Neural cell (in vitro differentiated cells): ENCODE results near the gene ACOX2. TPM values are rescaled to one million over a fixed set of nuclear protein-coding genes. Genes with fewer than 3 reads are reported as not detected.

Experiments
- H2AFZ ChIP-seq: fragments of 200-600, 300-800 bp; sonication (generic), shearing (Covaris generic); 2 replicates; pipeline ENCODE4 v1.6.0; 2014; ENCODE audit warnings: low read depth, mild to moderate bottlenecking, antibody characterized with exemption, low read length, moderate library complexity
- H3F3A ChIP-seq: fragments of 200-600 bp; shearing (Covaris generic); 2 replicates; pipeline ENCODE4 v1.6.1; 2016; ENCODE audit warnings: mild to moderate bottlenecking, moderate library complexity, mixed read lengths, antibody characterized with exemption, low read length; ENCODE audit not compliant: insufficient read depth, poor library complexity, severe bottlenecking
- H3K27ac ChIP-seq: fragments of 200-600, 300-800 bp; sonication (generic), shearing (Covaris generic); 2 replicates; pipeline ENCODE4 v1.5.1; 2014; ENCODE audit warnings: mild to moderate bottlenecking, low read length, moderate library complexity
- H3K27me3 ChIP-seq: fragments of 300-800, 200-600 bp; sonication (generic), shearing (Covaris generic); 2 replicates; pipeline ENCODE4 v1.6.0; 2014; ENCODE audit warnings: mild to moderate bottlenecking, low read depth, low read length, moderate library complexity; ENCODE audit not compliant: insufficient read depth
- H3K36me3 ChIP-seq: fragments of 300-800, 200-600 bp; sonication (generic), shearing (Covaris generic); 2 replicates; pipeline ENCODE4 v1.5.1; 2014; ENCODE audit warnings: mild to moderate bottlenecking, antibody characterized with exemption, low read length, moderate library complexity; ENCODE audit not compliant: insufficient read depth
- H3K4me2 ChIP-seq: fragments of 300-800, 200-600 bp; sonication (generic), shearing (Covaris generic); 2 replicates; pipeline ENCODE4 v1.6.0; 2014; ENCODE audit warnings: mild to moderate bottlenecking, low read length
- H3K4me3 ChIP-seq: fragments of 300-800, 200-600 bp; sonication (generic), shearing (Covaris generic); 2 replicates; pipeline ENCODE4 v1.5.1; 2014; ENCODE audit warnings: mild to moderate bottlenecking, low read length, moderate library complexity
- H3K79me2 ChIP-seq: fragments of 200-600 bp; shearing (Covaris generic); replicated peaks from 2 replicates; pipeline ENCODE4 v1.6.0; 2014; ENCODE audit warnings: mild to moderate bottlenecking, low read length, moderate library complexity; ENCODE audit not compliant: insufficient read depth
- H3K9ac ChIP-seq: fragments of 300-800, 200-600 bp; sonication (generic), shearing (Covaris generic); 2 replicates; pipeline ENCODE4 v1.6.1; 2016; ENCODE audit warnings: mild to moderate bottlenecking, low read length, mixed read lengths
- H3K9me2 ChIP-seq: fragments of 200-600 bp; shearing (Covaris generic); 2 replicates; pipeline ENCODE4 v1.6.1; 2016; ENCODE audit warnings: mild to moderate bottlenecking, low read length, mixed read lengths; ENCODE audit not compliant: insufficient read depth
- H3K9me3 ChIP-seq: fragments of 200-600, 300-800 bp; sonication (generic), shearing (Covaris generic); 2 replicates; pipeline ENCODE4 v1.6.1; 2016; ENCODE audit warnings: mild to moderate bottlenecking, mixed run types, low read length, moderate library complexity, mixed read lengths
- H4K20me1 ChIP-seq: fragments of 200-600 bp; shearing (Covaris generic); 2 replicates; pipeline ENCODE4 v1.6.1; 2016; ENCODE audit warnings: mild to moderate bottlenecking, mixed run types; ENCODE audit not compliant: insufficient read depth
- CTCF ChIP-seq: fragments of 450-650 bp; IDR thresholded peaks from 2 replicates; pipeline ENCODE4 v1.5.1; 2014; ENCODE audit warnings: antibody characterized with exemption, mild to moderate bottlenecking, moderate library complexity; ENCODE audit not compliant: poor library complexity, severe bottlenecking
- EP300 ChIP-seq: fragments of 450-650 bp; conservative IDR thresholded peaks from 2 replicates; pipeline ENCODE4 v1.6.1; 2014; ENCODE audit warnings: antibody characterized with exemption, mild to moderate bottlenecking, moderate library complexity; ENCODE audit not compliant: poor library complexity, severe bottlenecking
- EZH2 ChIP-seq: fragments of 200-600, 300-800 bp; shearing (Covaris generic), sonication (generic); IDR thresholded peaks from 2 replicates; pipeline ENCODE4 v1.6.1; 2014; ENCODE audit warnings: antibody characterized with exemption, low read length, borderline replicate concordance, mild to moderate bottlenecking; ENCODE audit not compliant: insufficient read depth, poor library complexity, severe bottlenecking
- POLR2AphosphoS5 ChIP-seq: IDR thresholded peaks from 2 replicates; pipeline ENCODE4 v1.6.1; 2012
- REST ChIP-seq: IDR thresholded peaks from 2 replicates; pipeline ENCODE4 v1.6.1; 2012; ENCODE audit warnings: borderline replicate concordance
- SMC3 ChIP-seq: fragments of 450-650 bp; conservative IDR thresholded peaks from 2 replicates; pipeline ENCODE4 v1.6.1; 2014; ENCODE audit warnings: antibody characterized with exemption, mild to moderate bottlenecking, moderate library complexity; ENCODE audit not compliant: poor library complexity
- TAF1 ChIP-seq: IDR thresholded peaks from 2 replicates; pipeline ENCODE4 v1.6.1; 2012; ENCODE audit warnings: low read depth
- polyA plus RNA-seq: library from polyadenylated mRNA; depleted of rRNA; stranded (reverse); fragments of >200 nt; gene quantifications from 2 replicates; pipeline ENCODE4 v1.2.3, GENCODE V29; 2014

The ACOX2 gene
- polyA plus RNA-seq, 1 donor from 2014 or later = not detected

GRCh38 chr3:58578873-58579272, 41.9 kb upstream of the ACOX2 start:
- no peak overlapping the region for H2AFZ ChIP-seq
- H3K4me3 ChIP-seq = no peak overlapping the region
- no peaks in the 10 kb centered on the region for H4K20me1 ChIP-seq
- no peak overlapping the region for H3K4me2 ChIP-seq
- no peaks in the 10 kb centered on the region for H3K9me3 ChIP-seq
- no peaks in the 10 kb centered on the region for H3K27me3 ChIP-seq
- H3K9ac ChIP-seq = no peak overlapping the region
- H3K79me2 ChIP-seq = no peaks in the 10 kb centered on the region
- no peak for TF ChIP-seq EZH2
- no peak for TF ChIP-seq EP300
- no peak for TF ChIP-seq SMC3
- no peak for TF ChIP-seq REST
- TF ChIP-seq TAF1 = no peak
- no peak for TF ChIP-seq CTCF
- no peak for TF ChIP-seq POLR2AphosphoS5
- peaks cover 4% of the 10 kb centered on the region for H3F3A ChIP-seq
- no peaks in the 10 kb centered on the region for H3K36me3 ChIP-seq
- no peaks in the 10 kb centered on the region for H3K9me2 ChIP-seq
- H3K27ac ChIP-seq = no peak overlapping the region

- H3K27me3 ChIP-seq = no peaks in the 10 kb centered on the region
- TF ChIP-seq POLR2AphosphoS5 = no peak
- peak; percentile 10 for TF ChIP-seq CTCF
- H4K20me1 ChIP-seq = no peaks in the 10 kb centered on the region
- H3K36me3 ChIP-seq = no peaks in the 10 kb centered on the region
- peaks cover 1% of the 10 kb centered on the region for H3K9me3 ChIP-seq
- H3K27ac ChIP-seq = no peak within 1 kb of the TSS
- no peaks in the 10 kb centered on the region for H3K79me2 ChIP-seq
- no peak within 1 kb of the TSS for H3K9ac ChIP-seq
- H3K9me2 ChIP-seq = no peaks in the 10 kb centered on the region
- peaks cover 4% of the 10 kb centered on the region for H3F3A ChIP-seq
- no peak within 1 kb of the TSS for H2AFZ ChIP-seq
- no peak within 1 kb of the TSS for H3K4me2 ChIP-seq
- no peak within 1 kb of the TSS for H3K4me3 ChIP-seq
Observed at GRCh38 chr3:58577269-58577821, 40.4 kb upstream of the ACOX2 start, which contains the start of gene FAM107A. Gene FAM107A (minus strand): TSS chr3:58577391. CDS start chr3:58569860, 7,531 bp downstream.
